Hematopoietic multipotent progenitor cell treated with erythropoietin and hydrocortisone succinate and interleukin-3 and kit ligand, for 8 days (in vitro differentiated cells): ENCODE data around the gene ZFR.
"Not testable (repeated sequence)": the region's sequence is repeated elsewhere in the genome, so short reads cannot be mapped to it uniquely, and the experiment has no call there.

Experiments used
- DNase-seq: peaks from one replicate; pipeline ENCODE4 v3.0.0-alpha.2; 2015

The ZFR gene

GRCh38 chr5:32317041-32317440 lies 127.5 kb downstream of the ZFR start:
- DNase-seq = no peak

DNA sequence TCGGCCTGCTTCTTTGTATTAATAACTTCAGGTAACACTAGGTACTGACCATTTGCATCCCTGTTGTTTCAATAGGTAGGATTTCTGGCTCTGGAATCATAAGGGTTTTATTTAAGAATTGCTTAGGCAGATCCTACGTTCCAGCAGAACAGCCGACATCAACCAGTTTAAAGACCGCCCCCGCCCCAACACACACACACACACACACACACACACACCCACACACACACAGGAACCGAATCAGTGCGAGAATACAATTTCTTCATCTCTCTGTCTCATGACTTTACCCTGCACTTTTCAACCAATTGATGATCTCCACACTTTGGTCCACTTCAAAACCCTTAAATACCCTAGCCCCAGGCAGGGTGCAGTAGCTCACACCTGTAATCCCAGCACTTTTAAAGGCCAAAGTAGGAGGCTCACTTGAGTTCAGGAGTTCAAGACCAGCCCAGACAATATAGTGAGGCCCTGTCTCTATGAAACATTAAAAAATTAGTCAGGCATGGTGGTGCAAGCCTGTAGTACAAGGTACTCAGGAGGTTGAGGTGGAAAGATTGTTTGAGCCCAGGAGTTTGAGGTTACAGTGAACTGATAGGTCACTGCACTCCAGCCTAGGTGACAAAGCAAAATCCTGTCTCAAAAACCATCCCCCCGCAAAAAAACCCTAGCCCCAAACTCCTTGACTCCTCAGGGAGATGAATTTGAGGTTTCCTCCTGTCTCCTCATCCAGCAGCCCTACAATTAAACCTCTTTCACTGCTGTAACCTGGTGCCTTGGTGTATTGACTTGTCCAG lies 129.1 kb downstream of the ZFR start:
- DNase-seq = no peak

- no peak for DNase-seq
Observed at GRCh38 chr5:32314658-32315057, 129.9 kb downstream of the ZFR start.

- not testable (repeated sequence) for DNase-seq
Observed at GRCh38 chr5:32314152-32314488, 130.4 kb downstream of the ZFR start.

- peak; percentile 99 for DNase-seq
Observed at GRCh38 chr5:32312595-32313332, 131.8 kb downstream of the ZFR start, which contains the start of gene MTMR12. Gene MTMR12, minus strand, starts transcription at chr5:32312939. Its CDS starts 101 bp downstream, at chr5:32312838.

- DNase-seq = peak; percentile 52
Observed at GRCh38 chr5:32312197-32312594, 132.3 kb downstream of the ZFR start.

- DNase-seq = no peak
Observed at GRCh38 chr5:32311404-32312196, 132.9 kb downstream of the ZFR start.

GRCh38 chr5:32309761-32310160 lies 134.8 kb downstream of the ZFR start:
- DNase-seq = no peak

GRCh38 chr5:32308946-32309345 lies 135.6 kb downstream of the ZFR start:
- DNase-seq = peak; percentile 46

- peak; percentile 36 for DNase-seq
Observed at GRCh38 chr5:32307769-32308194, 136.8 kb downstream of the ZFR start.

- peak; percentile 52 for DNase-seq
Observed at GRCh38 chr5:32304622-32305021, 139.9 kb downstream of the ZFR start.
